LNCAP (cell line): ENCODE data around the gene SYT11.

Experiments
- CTCF ChIP-seq: fragments of 450-650 bp; IDR thresholded peaks from 2 replicates; pipeline ENCODE4 v1.5.1; 2017; ENCODE audit warnings: mild to moderate bottlenecking

Gene SYT11

DNA sequence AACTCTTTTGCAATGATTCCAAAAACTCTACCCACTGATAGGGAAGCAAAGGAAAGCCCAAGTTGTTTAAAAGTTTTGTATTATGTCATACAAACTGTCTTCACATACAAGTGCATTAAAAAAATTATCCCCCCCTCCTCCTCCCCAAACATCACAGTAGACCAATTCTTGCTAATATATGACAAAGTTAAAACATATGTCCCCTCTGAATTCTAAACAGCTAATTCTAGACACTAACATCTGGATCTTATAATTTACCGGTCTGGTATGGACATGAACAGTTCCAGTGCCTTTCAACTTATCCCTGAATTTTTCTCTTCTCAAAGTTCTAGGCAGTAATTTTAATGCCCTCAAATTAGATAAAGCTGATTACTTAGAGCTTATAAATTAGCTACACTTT is 38.4 kb downstream of the SYT11 start:
- TF ChIP-seq CTCF = no peak

- no peak for TF ChIP-seq CTCF
Observed at GRCh38 chr1:155898888-155899287, 39.5 kb downstream of the SYT11 start.

DNA sequence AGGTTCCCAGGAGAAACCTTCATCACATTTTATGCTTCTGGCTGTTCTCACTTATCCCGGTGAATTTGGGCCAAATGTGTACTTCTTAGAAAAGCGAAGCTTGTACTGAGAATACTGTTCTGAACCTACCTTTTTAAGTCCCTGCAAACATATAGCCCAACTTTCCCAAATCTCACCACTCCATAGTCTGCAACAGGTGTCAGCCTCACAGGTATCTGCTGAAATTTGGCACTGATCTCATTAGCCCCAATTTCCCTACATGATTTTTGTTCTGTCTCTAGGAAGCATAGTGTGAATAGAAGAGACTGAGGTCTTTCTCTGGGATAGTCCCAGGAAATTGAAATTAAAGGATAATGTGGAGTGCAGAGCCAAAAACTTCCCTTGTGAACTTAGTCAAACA is 40.3 kb downstream of the SYT11 start:
- TF ChIP-seq CTCF = no peak

GRCh38 chr1:155900161-155900560 is 40.8 kb downstream of the SYT11 start:
- TF ChIP-seq CTCF = no peak

- no peak for TF ChIP-seq CTCF
Observed at GRCh38 chr1:155904261-155904660, 44.9 kb downstream of the SYT11 start.

DNA sequence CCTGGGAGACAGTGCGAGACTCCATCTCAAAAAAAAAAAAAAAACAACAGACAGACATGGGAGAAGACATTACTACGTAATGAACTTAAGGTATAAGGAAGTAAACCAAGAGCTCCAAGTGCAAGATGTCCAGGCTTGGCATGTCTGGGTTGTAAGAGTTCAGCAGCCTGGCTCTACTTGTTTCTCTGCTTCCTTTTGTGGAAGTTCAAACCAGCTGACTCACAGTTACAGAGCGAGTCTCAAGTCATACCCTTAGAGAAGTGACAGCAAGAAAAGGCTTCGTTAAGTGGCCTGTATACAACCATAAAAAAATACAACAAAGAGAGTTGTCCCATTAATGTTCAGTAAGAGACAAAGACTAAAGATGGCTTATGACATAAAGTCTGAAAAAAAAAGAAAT is 50.5 kb downstream of the SYT11 start:
- TF ChIP-seq CTCF = no peak

- no peak for TF ChIP-seq CTCF
Observed at GRCh38 chr1:155910621-155911121, 51.3 kb downstream of the SYT11 start.
